ENCODE results near the gene ATP2B2. TPM values are rescaled to one million over a fixed set of nuclear protein-coding genes. Genes with fewer than 3 reads are reported as not detected.

The ATP2B2 gene
- total and polyA plus RNA-seq, 9 of the 15 experiments (the other 6 are each of a cell fraction or from before 2014, with no cell fraction given) = 0.06 TPM; not detected in 8

DNA sequence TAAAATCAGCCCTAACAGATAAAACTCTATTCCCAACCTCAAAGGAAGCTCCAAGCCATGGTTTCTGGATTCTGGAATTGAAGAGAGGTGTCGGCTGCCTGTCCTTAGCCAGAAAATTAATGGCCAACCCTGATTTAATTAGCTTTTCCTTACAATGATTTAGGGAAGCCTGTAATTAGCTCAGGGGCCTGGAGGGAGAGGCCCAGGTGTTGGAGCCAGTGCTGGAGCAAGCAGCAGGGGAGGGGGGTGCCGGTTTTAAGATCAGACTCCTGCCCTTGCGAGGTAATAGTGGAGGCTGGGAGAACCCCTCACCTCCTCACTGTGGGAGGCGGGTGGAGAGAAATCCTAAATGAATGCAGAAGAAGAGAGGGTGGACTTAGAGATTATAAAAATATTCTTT, 14.7 kb upstream of the ATP2B2 start:
- no peak for DNase-seq (ENCODE audit: extremely low read depth in 1 of 4, low spot score in 3 of 4)
- CTCF ChIA-PET (ENCODE audit: low intra/inter-chr PET ratio) = no interaction called here
- no peak for TF ChIP-seq MXD1 (CRISPR knock-in tag; IDR thresholded peaks at IDR 0.05; ENCODE audit: borderline replicate concordance, poor library complexity, severe bottlenecking)
- TF ChIP-seq SREBF2 (CRISPR knock-in tag; IDR thresholded peaks at IDR 0.05) = no peak
- TF ChIP-seq ZNF146 (CRISPR knock-in tag; IDR thresholded peaks at IDR 0.05; ENCODE audit: unreplicated experiment) = no peak
- TF ChIP-seq NR2F6 (CRISPR knock-in tag; IDR thresholded peaks at IDR 0.05) = no peak
- TF ChIP-seq, protein P1, sequence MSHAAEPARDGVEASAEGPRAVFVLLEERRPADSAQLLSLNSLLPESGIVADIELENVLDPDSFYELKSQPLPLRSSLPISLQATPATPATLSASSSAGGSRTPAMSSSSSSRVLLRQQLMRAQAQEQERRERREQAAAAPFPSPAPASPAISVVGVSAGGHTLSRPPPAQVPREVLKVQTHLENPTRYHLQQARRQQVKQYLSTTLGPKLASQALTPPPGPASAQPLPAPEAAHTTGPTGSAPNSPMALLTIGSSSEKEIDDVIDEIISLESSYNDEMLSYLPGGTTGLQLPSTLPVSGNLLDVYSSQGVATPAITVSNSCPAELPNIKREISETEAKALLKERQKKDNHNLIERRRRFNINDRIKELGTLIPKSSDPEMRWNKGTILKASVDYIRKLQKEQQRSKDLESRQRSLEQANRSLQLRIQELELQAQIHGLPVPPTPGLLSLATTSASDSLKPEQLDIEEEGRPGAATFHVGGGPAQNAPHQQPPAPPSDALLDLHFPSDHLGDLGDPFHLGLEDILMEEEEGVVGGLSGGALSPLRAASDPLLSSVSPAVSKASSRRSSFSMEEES (CRISPR knock-in tag; IDR thresholded peaks at IDR 0.05) = no peak
- TF ChIP-seq, protein P2, sequence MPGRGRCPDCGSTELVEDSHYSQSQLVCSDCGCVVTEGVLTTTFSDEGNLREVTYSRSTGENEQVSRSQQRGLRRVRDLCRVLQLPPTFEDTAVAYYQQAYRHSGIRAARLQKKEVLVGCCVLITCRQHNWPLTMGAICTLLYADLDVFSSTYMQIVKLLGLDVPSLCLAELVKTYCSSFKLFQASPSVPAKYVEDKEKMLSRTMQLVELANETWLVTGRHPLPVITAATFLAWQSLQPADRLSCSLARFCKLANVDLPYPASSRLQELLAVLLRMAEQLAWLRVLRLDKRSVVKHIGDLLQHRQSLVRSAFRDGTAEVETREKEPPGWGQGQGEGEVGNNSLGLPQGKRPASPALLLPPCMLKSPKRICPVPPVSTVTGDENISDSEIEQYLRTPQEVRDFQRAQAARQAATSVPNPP (IDR thresholded peaks at IDR 0.05; ENCODE audit: borderline replicate concordance, insufficient read depth, insufficient read length) = no peak
- no peak for TF ChIP-seq ZBTB43 (CRISPR knock-in tag; IDR thresholded peaks at IDR 0.05)
- no peak for TF ChIP-seq ZFX (CRISPR knock-in tag; IDR thresholded peaks at IDR 0.05)
- TF ChIP-seq SRSF9 (IDR thresholded peaks at IDR 0.05; ENCODE audit: borderline replicate concordance, low read depth, low read length) = no peak
- TF ChIP-seq ZNF589 (CRISPR knock-in tag; IDR thresholded peaks at IDR 0.05; ENCODE audit: low read depth) = no peak
- TF ChIP-seq TCFL5 (CRISPR knock-in tag; conservative IDR thresholded peaks at IDR 0.05) = no peak
- no peak for TF ChIP-seq GTF2B (IDR thresholded peaks at IDR 0.05; ENCODE audit: extremely low read depth, insufficient read length)
- no peak for TF ChIP-seq KDM4B (IDR thresholded peaks at IDR 0.05; ENCODE audit: borderline replicate concordance in 2 of 2, low read depth in 1 of 2)

More for the DNA sequence above, 14.7 kb upstream of the ATP2B2 start:
- Histone ChIP-seq H3K79me2 (ENCODE audit: control insufficient read depth, insufficient read depth, low read length) (no peaks in the 10 kb centered on the region), H4K20me1 (replicated peaks; ENCODE audit: control insufficient read depth, insufficient read depth, low read length) (peaks cover 29% of the 10 kb centered on the region), H3K9ac (ENCODE audit: insufficient read depth in 1 of 2, low read depth in 2 of 2, low read length in 2 of 2) (no peak overlapping the region), H3K27ac (ENCODE audit: extremely low read depth, low read depth, low read length) (no peak overlapping the region), H2AFZ (ENCODE audit: low read depth, low read length) (no peak overlapping the region), H3K9me1 (ENCODE audit: control insufficient read depth, insufficient read depth, low read length) (no peaks in the 10 kb centered on the region), H3K9me3 (replicated peaks; ENCODE audit: control insufficient read depth, insufficient read depth, low read depth, low read length) (no peaks in the 10 kb centered on the region), H3K36me3 (ENCODE audit: control insufficient read depth, insufficient read depth, low read length) (no peaks in the 10 kb centered on the region), H3K27me3 (ENCODE audit: control insufficient read depth in 2 of 2, insufficient read depth in 2 of 2, low read length in 2 of 2) (peaks cover 21 to 64% of the 10 kb centered on the region in 2 experiments; a peak in 4 of 5 replicates), H3K4me1 (replicated peaks in 1 of 2; ENCODE audit: control insufficient read depth in 2 of 2, insufficient read depth in 2 of 2, low read length in 2 of 2) (no peaks in the 10 kb centered on the region; a peak in 1 of 5 replicates), H3K4me2 (ENCODE audit: insufficient read depth, low read length) (no peak overlapping the region), H3K4me3 (no peak overlapping the region)
- WGBS (ENCODE audit: insufficient coverage, low coverage, missing lambda C conversion rate) = 0% methylated on average over 4 of the region's 4 CpGs
- BruUV-seq (replicated peaks) = no TSS peak
- intact Hi-C loops (cut with micrococcal nuclease) (no loop called here), in situ Hi-C loops (cut with MboI) (no loop called here)
- POLR2A ChIA-PET = no interaction called here
- FAIRE-seq (no peak), ATAC-seq (no peak)
